GM23338 (cell line): ENCODE results near the gene ALPL.

Experiments
- CREB1 ChIP-seq: fragments of 250-450 bp; sonication (Bioruptor Pico); IDR thresholded peaks from 2 replicates; pipeline ENCODE4 v1.5.0; 2020; ENCODE audit warnings: low read depth, mild to moderate bottlenecking, moderate library complexity
- EZH2 ChIP-seq: fragments of 200-600 bp; sonication (generic); IDR thresholded peaks from one replicate; pipeline ENCODE4 v1.8.0; 2017; ENCODE audit warnings: antibody characterized with exemption, mild to moderate bottlenecking, low read depth; ENCODE audit not compliant: unreplicated experiment
- EZH2phosphoT487 ChIP-seq: fragments of 200-600 bp; sonication (generic); IDR thresholded peaks from one replicate; pipeline ENCODE4 v1.8.1; 2018; ENCODE audit warnings: antibody characterized with exemption; ENCODE audit not compliant: unreplicated experiment
- JUNB ChIP-seq: IDR thresholded peaks from one replicate; pipeline ENCODE4 v1.6.1; 2016; ENCODE audit warnings: antibody characterized with exemption; ENCODE audit not compliant: unreplicated experiment
- NANOG ChIP-seq: IDR thresholded peaks from 2 replicates; pipeline ENCODE4 v1.6.1; 2016; ENCODE audit warnings: antibody characterized with exemption, borderline replicate concordance
- POLR2AphosphoS5 ChIP-seq: IDR thresholded peaks from 2 replicates; pipeline ENCODE4 v1.6.1; 2016; ENCODE audit warnings: antibody characterized with exemption, low read depth
- STAT1 ChIP-seq: IDR thresholded peaks from one replicate; pipeline ENCODE4 v1.6.1; 2016; ENCODE audit warnings: antibody characterized with exemption; ENCODE audit not compliant: unreplicated experiment
- ZNF114 ChIP-seq: fragments of 250-450 bp; sonication (Bioruptor Pico); IDR thresholded peaks from 2 replicates; pipeline ENCODE4 v1.5.0; 2020; ENCODE audit warnings: mild to moderate bottlenecking, moderate library complexity
- ZNF331 ChIP-seq: fragments of 250-450 bp; sonication (Bioruptor Pico); IDR thresholded peaks from 2 replicates; pipeline ENCODE4 v1.5.0; 2020; ENCODE audit warnings: low read depth, mild to moderate bottlenecking, moderate library complexity
- TF ChIP-seq, protein P1 (sequence below), 2 experiments: fragments of 200-600 bp in 1 of 2; sonication (generic) in 1 of 2; conservative IDR thresholded peaks; 2 replicates each; pipeline versions ENCODE4 v1.5.1 to v1.6.1; 2016 to 2017; ENCODE audit warnings: antibody characterized with exemption in 2 of 2, low read depth in 2 of 2, mild to moderate bottlenecking in 2 of 2, moderate library complexity in 1 of 2
- TF ChIP-seq, protein P2 (sequence below): IDR thresholded peaks from one replicate; pipeline ENCODE4 v1.6.1; 2018; ENCODE audit warnings: antibody characterized with exemption; ENCODE audit not compliant: unreplicated experiment
- TF ChIP-seq, protein P3 (sequence below): IDR thresholded peaks from 2 replicates; pipeline ENCODE4 v1.6.1; 2016; ENCODE audit warnings: antibody characterized with exemption

DNA sequence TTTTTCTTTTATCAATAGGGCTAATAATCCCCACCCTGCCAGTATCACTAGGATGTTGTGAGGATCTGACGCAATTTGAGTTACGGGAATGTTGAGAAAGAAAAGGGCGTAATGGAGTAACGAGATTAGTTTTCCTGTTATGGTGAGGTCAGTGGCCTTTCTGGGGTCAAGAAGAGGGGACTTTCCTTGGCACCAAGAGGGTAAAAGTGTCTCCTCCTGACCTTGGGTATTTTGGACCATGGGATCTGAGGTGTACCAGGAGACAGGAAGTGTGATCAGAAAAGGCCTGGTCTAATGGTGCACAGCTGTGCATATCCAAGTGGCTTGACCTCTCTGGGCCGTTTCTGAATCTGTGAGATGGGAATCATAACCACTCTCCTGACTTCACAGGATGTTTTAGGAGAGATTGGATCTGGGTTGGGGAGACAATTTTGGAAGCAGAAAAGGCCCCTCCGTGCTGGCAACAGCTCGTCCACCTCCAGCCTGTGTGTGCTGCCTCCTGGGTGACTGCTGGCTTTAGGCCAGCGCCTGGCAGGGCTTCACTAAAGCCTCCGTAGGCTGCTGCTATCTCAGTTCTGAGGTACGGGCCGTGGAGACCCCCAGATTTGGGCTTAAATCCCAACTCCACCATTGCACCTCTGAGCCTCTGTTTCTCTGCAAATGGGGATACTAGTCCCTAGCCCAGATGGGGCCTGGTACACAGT, 37.1 kb downstream of the ALPL start:
- no peak for TF ChIP-seq NANOG
- TF ChIP-seq CREB1 (CRISPR knock-in tag): no peak
- TF ChIP-seq, protein P1, sequence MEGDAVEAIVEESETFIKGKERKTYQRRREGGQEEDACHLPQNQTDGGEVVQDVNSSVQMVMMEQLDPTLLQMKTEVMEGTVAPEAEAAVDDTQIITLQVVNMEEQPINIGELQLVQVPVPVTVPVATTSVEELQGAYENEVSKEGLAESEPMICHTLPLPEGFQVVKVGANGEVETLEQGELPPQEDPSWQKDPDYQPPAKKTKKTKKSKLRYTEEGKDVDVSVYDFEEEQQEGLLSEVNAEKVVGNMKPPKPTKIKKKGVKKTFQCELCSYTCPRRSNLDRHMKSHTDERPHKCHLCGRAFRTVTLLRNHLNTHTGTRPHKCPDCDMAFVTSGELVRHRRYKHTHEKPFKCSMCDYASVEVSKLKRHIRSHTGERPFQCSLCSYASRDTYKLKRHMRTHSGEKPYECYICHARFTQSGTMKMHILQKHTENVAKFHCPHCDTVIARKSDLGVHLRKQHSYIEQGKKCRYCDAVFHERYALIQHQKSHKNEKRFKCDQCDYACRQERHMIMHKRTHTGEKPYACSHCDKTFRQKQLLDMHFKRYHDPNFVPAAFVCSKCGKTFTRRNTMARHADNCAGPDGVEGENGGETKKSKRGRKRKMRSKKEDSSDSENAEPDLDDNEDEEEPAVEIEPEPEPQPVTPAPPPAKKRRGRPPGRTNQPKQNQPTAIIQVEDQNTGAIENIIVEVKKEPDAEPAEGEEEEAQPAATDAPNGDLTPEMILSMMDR (conservative IDR thresholded peaks at IDR 0.05; ENCODE audit: low read depth in 2 of 2): no peak
- TF ChIP-seq, protein P2, sequence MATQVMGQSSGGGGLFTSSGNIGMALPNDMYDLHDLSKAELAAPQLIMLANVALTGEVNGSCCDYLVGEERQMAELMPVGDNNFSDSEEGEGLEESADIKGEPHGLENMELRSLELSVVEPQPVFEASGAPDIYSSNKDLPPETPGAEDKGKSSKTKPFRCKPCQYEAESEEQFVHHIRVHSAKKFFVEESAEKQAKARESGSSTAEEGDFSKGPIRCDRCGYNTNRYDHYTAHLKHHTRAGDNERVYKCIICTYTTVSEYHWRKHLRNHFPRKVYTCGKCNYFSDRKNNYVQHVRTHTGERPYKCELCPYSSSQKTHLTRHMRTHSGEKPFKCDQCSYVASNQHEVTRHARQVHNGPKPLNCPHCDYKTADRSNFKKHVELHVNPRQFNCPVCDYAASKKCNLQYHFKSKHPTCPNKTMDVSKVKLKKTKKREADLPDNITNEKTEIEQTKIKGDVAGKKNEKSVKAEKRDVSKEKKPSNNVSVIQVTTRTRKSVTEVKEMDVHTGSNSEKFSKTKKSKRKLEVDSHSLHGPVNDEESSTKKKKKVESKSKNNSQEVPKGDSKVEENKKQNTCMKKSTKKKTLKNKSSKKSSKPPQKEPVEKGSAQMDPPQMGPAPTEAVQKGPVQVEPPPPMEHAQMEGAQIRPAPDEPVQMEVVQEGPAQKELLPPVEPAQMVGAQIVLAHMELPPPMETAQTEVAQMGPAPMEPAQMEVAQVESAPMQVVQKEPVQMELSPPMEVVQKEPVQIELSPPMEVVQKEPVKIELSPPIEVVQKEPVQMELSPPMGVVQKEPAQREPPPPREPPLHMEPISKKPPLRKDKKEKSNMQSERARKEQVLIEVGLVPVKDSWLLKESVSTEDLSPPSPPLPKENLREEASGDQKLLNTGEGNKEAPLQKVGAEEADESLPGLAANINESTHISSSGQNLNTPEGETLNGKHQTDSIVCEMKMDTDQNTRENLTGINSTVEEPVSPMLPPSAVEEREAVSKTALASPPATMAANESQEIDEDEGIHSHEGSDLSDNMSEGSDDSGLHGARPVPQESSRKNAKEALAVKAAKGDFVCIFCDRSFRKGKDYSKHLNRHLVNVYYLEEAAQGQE: no peak
- no peak for TF ChIP-seq POLR2AphosphoS5
- TF ChIP-seq, protein P3, sequence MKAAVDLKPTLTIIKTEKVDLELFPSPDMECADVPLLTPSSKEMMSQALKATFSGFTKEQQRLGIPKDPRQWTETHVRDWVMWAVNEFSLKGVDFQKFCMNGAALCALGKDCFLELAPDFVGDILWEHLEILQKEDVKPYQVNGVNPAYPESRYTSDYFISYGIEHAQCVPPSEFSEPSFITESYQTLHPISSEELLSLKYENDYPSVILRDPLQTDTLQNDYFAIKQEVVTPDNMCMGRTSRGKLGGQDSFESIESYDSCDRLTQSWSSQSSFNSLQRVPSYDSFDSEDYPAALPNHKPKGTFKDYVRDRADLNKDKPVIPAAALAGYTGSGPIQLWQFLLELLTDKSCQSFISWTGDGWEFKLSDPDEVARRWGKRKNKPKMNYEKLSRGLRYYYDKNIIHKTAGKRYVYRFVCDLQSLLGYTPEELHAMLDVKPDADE: no peak
- no peak for TF ChIP-seq ZNF114
- no peak for TF ChIP-seq EZH2
- no peak for TF ChIP-seq JUNB
- no peak for TF ChIP-seq EZH2phosphoT487
- no peak for TF ChIP-seq ZNF331 (CRISPR knock-in tag)
- TF ChIP-seq STAT1: no peak
